GM06990 (cell line): Measurements from ENCODE around the gene ZNRF1.
A peak's percentile ranks its signal among the peaks of the same experiment; 100 is the strongest.

Experiments
- DNase-seq: peaks from one replicate; pipeline ENCODE4 v3.0.0-alpha.2; 2011; ENCODE audit not compliant: insufficient read length; ENCODE audit errors: extremely low read depth
- H3K27me3 ChIP-seq: replicated peaks from 2 replicates; pipeline ENCODE4 v1.6.0; 2011; ENCODE audit warnings: low read length; ENCODE audit not compliant: control insufficient read depth, insufficient read depth
- H3K36me3 ChIP-seq: 2 replicates; pipeline ENCODE4 v1.5.1; 2011; ENCODE audit warnings: low read length; ENCODE audit not compliant: control insufficient read depth, insufficient read depth
- H3K4me3 ChIP-seq: replicated peaks from 2 replicates; pipeline ENCODE4 v1.5.1; 2011; ENCODE audit warnings: low read depth, mild to moderate bottlenecking, control low read depth, low read length
- CTCF ChIP-seq: IDR thresholded peaks from 2 replicates; pipeline ENCODE4 v1.5.1; 2011; ENCODE audit warnings: low read length, control low read depth, mild to moderate bottlenecking, inconsistent platforms; ENCODE audit not compliant: insufficient read depth, poor library complexity, severe bottlenecking

Gene ZNRF1

GRCh38 chr16:75074304-75074793, 75.5 kb downstream of the ZNRF1 start:
- DNase-seq: no peak
- H3K27me3 ChIP-seq: no peaks in the 10 kb centered on the region
- no peak overlapping the region for H3K4me3 ChIP-seq
- H3K36me3 ChIP-seq: no peaks in the 10 kb centered on the region
- no peak for TF ChIP-seq CTCF

DNA sequence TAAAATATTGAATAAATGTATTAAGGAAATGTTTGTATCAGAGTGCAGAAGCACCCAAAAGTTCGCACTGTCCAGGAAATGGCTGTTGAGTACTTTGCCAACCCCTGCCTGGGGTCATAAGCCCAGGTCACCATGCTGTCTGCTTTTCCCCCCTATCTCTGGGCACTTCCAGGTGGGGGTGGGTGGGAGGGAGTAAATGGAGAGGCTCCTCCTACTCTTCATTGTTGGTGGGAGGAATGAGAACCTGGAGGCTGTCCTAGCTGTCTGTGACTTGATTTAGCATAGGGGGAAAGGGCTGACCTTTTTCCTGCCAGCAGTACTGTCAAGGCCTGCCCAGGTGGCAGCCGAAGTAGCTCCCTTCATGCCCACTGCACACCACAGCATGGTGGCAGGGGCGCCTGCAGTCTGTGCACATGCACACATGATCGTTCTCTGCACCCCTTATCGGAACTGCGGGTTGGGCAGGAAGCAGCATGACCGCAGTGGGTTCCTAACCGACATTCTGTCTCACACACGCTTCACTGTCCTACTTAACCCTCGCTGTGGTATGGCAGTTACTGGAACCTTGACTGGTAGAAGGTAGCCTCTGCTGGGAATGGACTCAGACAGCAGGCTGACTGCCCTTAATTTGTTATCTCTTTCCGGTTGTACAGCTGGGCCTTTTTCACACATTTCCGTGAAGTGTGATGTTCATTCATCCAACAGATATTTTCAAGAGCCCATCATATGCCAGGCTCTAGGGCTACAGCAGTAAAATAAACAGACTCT, 76.3 kb downstream of the ZNRF1 start:
- DNase-seq: peak; percentile 80
- Histone ChIP-seq H3K4me3 (no peak overlapping the region; the same call in 1 of the 2 replicates), H3K27me3 (no peaks in the 10 kb centered on the region), H3K36me3 (no peaks in the 10 kb centered on the region)
- peak; percentile 14 for TF ChIP-seq CTCF

GRCh38 chr16:75075688-75076268, 77.0 kb downstream of the ZNRF1 start:
- TF ChIP-seq CTCF: no peak
- H3K27me3 ChIP-seq: no peaks in the 10 kb centered on the region
- H3K36me3 ChIP-seq: no peaks in the 10 kb centered on the region
- no peak for DNase-seq
- peak overlapping the region; percentile 1; the same call in 1 of the 2 replicates for H3K4me3 ChIP-seq

GRCh38 chr16:75078886-75079285, 80.1 kb downstream of the ZNRF1 start:
- DNase-seq: no peak
- no peak overlapping the region for H3K4me3 ChIP-seq
- no peaks in the 10 kb centered on the region for H3K27me3 ChIP-seq
- no peak for TF ChIP-seq CTCF
- H3K36me3 ChIP-seq: no peaks in the 10 kb centered on the region

GRCh38 chr16:75079346-75079926, 80.6 kb downstream of the ZNRF1 start:
- no peak overlapping the region for H3K4me3 ChIP-seq
- H3K27me3 ChIP-seq: no peaks in the 10 kb centered on the region
- DNase-seq: no peak
- no peaks in the 10 kb centered on the region for H3K36me3 ChIP-seq
- TF ChIP-seq CTCF: no peak
